Prostate gland (tissue), 2 donors: Measurements from ENCODE around the gene SAMD4A.

Experiments
- CTCF ChIP-seq, 4 experiments: fragments of 200-600 bp in 2 of 4; fragments of 450-650 bp in 2 of 4; sonication (generic) in 2 of 4; IDR thresholded peaks; 1 replicate in 3 of 4; 2 replicates in 1 of 4; pipeline ENCODE4 v1.5.1; 2016 to 2019; ENCODE audit warnings: antibody characterized with exemption in 4 of 4, mild to moderate bottlenecking in 2 of 4, moderate library complexity in 2 of 4
- POLR2A ChIP-seq: fragments of 450-650 bp; IDR thresholded peaks from one replicate; pipeline ENCODE4 v1.6.1; 2016; ENCODE audit warnings: antibody characterized with exemption, mild to moderate bottlenecking
- POLR2AphosphoS5 ChIP-seq: sonication (generic); formaldehyde crosslinking; IDR thresholded peaks from one replicate; pipeline ENCODE4 v1.6.1; 2017; ENCODE audit warnings: antibody characterized with exemption

GRCh38 chr14:54830650-54831049, 263.7 kb downstream of the SAMD4A start:
- TF ChIP-seq CTCF (IDR thresholded peaks at IDR 0.05) (no peak), POLR2A (no peak), POLR2AphosphoS5 (no peak)
